BLaER1 (cell line): ENCODE measurements around the gene TIAM2.

Experiments used
- H3K27ac ChIP-seq: shearing (Covaris generic); formaldehyde crosslinking; 2 replicates; pipeline ENCODE4 v1.8.1; 2022
- H3K27me3 ChIP-seq: shearing (Covaris generic); formaldehyde crosslinking; 2 replicates; pipeline ENCODE4 v1.8.1; 2022
- H3K36me3 ChIP-seq: shearing (Covaris generic); formaldehyde crosslinking; 2 replicates; pipeline ENCODE4 v1.8.1; 2022
- H3K4me1 ChIP-seq: shearing (Covaris generic); formaldehyde crosslinking; 2 replicates; pipeline ENCODE4 v1.8.1; 2022
- H3K4me2 ChIP-seq: shearing (Covaris generic); formaldehyde crosslinking; 2 replicates; pipeline ENCODE4 v1.8.1; 2022
- H3K4me3 ChIP-seq: shearing (Covaris generic); formaldehyde crosslinking; 2 replicates; pipeline ENCODE4 v1.8.1; 2022
- H3K9ac ChIP-seq: shearing (Covaris generic); formaldehyde crosslinking; 2 replicates; pipeline ENCODE4 v1.8.1; 2022
- H3K9me3 ChIP-seq: shearing (Covaris generic); formaldehyde crosslinking; 2 replicates; pipeline ENCODE4 v1.8.1; 2022
- H4K20me1 ChIP-seq: shearing (Covaris generic); formaldehyde crosslinking; 2 replicates; pipeline ENCODE4 v1.8.1; 2022
- Cebpa-rat ChIP-seq: shearing (Covaris generic); IDR thresholded peaks from 2 replicates; pipeline ENCODE4 v1.8.1; 2022

Gene TIAM2

DNA sequence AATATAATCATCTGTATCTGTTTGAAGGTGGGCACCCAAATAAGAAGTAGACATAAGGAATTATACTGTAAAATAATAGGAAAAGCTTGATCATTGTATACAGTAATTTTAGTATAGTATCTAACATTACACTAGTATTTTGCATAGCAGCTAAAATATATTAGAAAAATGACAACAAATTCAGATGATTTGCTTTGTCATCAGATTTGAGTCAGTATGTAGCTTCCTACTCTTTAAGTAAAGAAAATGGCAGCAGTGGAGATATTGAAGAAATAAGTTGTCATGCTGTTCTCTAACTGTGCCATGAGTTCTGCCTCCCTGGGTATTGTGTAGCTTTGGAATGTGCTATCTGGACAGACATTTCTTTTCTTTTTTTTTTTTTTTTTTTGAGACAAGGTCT is 74.4 kb downstream of the TIAM2 start:
- Histone ChIP-seq H3K27me3 (no peaks in the 10 kb centered on the region), H3K27ac (no peak overlapping the region), H3K4me2 (no peak overlapping the region), H3K36me3 (no peaks in the 10 kb centered on the region), H4K20me1 (no peaks in the 10 kb centered on the region), H3K4me3 (no peak overlapping the region), H3K9me3 (no peaks in the 10 kb centered on the region), H3K4me1 (peaks cover 22% of the 10 kb centered on the region), H3K9ac (no peak overlapping the region)
- no peak for TF ChIP-seq Cebpa-rat

DNA sequence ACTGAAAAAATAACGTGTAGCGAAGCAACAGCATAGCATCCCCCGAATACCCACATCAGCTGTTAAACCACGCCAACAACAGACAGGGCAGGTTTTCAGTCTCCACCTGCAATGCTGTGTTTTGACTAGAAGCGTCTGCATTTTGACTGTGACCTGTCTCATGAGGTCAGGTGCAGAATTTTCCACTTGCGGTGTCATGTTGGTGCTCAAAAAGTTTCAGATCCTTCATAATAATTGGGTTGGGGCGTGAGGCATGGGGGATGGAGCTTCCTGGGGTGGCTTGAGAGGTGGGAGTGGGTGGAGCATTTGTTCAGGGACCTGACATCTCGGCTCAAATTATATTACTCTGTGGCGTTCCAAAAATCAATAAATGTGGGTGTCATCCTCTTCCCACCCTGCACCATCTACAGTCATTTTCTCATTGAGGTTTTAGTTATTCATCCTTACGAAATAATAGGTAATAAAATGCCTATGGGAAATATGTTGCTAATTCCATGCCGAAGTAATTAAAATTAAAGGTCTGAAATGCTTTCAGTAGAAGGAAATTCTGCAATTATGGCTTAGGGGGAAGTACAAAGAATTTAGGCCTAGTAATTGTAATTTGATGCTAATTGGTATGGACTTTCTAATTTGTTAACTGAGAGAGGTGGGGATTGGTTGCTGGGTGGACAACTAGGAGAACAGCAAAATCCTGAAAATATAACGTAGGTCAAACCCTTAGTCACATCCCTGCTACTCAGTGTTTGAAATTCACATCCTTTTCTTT is 81.0 kb downstream of the TIAM2 start:
- Histone ChIP-seq H3K4me2 (no peak overlapping the region), H3K4me3 (no peak overlapping the region), H3K27me3 (no peaks in the 10 kb centered on the region), H4K20me1 (no peaks in the 10 kb centered on the region), H3K27ac (no peak overlapping the region), H3K9ac (no peak overlapping the region), H3K4me1 (peaks cover 18% of the 10 kb centered on the region), H3K36me3 (no peaks in the 10 kb centered on the region), H3K9me3 (no peaks in the 10 kb centered on the region)
- TF ChIP-seq Cebpa-rat, result no peak

DNA sequence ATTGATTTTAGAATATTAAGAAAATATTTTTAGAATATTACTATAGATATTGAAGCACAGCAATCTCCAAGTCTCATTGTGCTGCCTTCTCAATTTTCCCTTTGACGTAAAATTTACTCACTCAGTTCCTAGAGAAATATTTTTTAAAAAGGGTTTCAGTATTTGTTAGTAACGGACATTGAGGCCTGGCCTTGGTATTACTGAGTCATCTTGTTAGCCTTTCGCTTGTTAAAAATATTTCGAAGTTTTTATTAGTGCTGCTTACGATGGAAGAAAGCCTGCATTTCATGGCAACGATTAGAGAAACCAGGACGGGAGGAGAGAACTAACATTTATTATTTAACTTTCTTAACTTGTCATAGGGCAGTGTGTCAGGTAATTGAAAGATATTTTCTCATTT is 82.2 kb downstream of the TIAM2 start:
- Histone ChIP-seq H3K27ac (no peak overlapping the region), H3K4me1 (peaks cover 18% of the 10 kb centered on the region), H4K20me1 (no peaks in the 10 kb centered on the region), H3K36me3 (no peaks in the 10 kb centered on the region), H3K4me3 (no peak overlapping the region), H3K9ac (no peak overlapping the region), H3K4me2 (no peak overlapping the region), H3K9me3 (no peaks in the 10 kb centered on the region), H3K27me3 (no peaks in the 10 kb centered on the region)
- no peak for TF ChIP-seq Cebpa-rat

DNA sequence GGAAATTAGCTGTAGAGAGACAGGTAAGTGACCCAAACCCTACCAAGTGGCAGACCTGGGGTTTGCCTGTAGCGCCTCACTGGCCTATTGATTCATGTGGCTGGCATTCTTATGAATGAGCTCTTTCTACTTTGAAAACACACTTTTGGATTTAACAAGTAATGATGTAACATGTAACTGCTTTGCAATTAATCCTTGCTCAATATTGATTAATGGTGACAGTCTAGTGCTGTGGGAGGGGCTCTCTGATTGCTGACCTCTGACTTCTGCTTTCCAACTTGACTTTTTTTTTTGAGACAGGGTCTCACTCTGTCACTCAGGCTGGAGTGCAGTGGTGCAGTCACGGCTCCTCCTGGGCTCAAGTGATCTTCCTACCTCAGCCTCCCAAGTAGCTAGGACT is 82.7 kb downstream of the TIAM2 start:
- peak overlapping the region; percentile 55 for H3K4me2 ChIP-seq

DNA sequence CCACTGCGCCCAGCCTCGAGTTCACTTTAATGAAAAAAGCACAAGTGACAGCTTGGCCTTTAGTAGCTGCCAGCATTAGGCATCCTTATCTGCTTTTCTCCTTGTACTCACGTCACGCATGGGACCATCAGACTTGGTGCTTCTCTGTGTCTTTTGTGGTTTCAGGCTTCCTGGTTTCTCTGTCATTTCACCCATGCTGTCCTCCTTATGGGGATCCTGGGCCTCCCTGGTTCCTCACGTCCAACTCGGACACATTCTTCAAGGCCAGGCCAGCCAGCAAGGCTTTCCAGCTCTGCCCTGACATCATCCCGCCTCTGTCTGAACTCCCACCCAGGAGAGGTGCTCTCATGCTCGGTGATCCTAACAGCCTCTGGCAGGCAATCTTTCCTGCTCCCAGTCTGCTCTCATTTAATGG is 83.2 kb downstream of the TIAM2 start:
- Histone ChIP-seq H3K9ac (no peak overlapping the region), H3K9me3 (no peaks in the 10 kb centered on the region), H3K4me1 (peaks cover 18% of the 10 kb centered on the region), H3K27ac (no peak overlapping the region), H3K27me3 (no peaks in the 10 kb centered on the region), H3K4me3 (no peak overlapping the region), H3K36me3 (no peaks in the 10 kb centered on the region), H3K4me2 (peak overlapping the region; percentile 55), H4K20me1 (no peaks in the 10 kb centered on the region)
- TF ChIP-seq Cebpa-rat, result no peak

More for the DNA sequence above, 82.7 kb downstream of the TIAM2 start:
- H3K4me3 ChIP-seq, result no peak overlapping the region
- peaks cover 18% of the 10 kb centered on the region for H3K4me1 ChIP-seq
- no peak for TF ChIP-seq Cebpa-rat
- no peaks in the 10 kb centered on the region for H3K9me3 ChIP-seq
- H3K27me3 ChIP-seq, result no peaks in the 10 kb centered on the region
- H3K36me3 ChIP-seq, result no peaks in the 10 kb centered on the region
- H4K20me1 ChIP-seq, result no peaks in the 10 kb centered on the region
- H3K27ac ChIP-seq, result no peak overlapping the region
- no peak overlapping the region for H3K9ac ChIP-seq

DNA sequence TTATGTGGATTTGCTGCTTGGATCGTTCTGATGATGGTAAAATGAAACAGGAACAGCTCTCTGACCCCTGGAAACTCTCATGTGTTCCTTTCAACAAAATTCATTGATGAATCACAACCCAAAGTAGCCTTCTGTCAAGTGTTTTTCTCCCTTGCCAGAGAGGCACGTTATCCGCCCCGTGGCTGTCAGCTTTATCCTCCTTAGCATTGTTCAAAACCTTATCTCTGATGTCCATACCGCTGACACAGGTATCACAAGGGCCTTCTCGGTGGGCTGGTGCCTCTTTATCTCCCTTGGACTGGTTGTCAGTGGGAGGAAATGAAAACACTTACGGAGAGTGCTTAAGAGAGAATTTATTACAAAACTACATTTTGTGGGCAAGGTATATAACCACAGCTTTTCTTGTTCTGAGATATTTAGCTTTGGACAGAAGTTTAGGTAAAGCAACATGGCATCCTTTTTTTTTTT is 84.9 kb downstream of the TIAM2 start:
- no peak overlapping the region for H3K4me3 ChIP-seq
- H3K36me3 ChIP-seq, result no peaks in the 10 kb centered on the region
- no peak overlapping the region for H3K9ac ChIP-seq
- H3K9me3 ChIP-seq, result no peaks in the 10 kb centered on the region
- no peaks in the 10 kb centered on the region for H4K20me1 ChIP-seq
- H3K4me1 ChIP-seq, result peaks cover 18% of the 10 kb centered on the region
- no peak for TF ChIP-seq Cebpa-rat
- no peak overlapping the region for H3K27ac ChIP-seq
- no peak overlapping the region for H3K4me2 ChIP-seq
- H3K27me3 ChIP-seq, result no peaks in the 10 kb centered on the region

DNA sequence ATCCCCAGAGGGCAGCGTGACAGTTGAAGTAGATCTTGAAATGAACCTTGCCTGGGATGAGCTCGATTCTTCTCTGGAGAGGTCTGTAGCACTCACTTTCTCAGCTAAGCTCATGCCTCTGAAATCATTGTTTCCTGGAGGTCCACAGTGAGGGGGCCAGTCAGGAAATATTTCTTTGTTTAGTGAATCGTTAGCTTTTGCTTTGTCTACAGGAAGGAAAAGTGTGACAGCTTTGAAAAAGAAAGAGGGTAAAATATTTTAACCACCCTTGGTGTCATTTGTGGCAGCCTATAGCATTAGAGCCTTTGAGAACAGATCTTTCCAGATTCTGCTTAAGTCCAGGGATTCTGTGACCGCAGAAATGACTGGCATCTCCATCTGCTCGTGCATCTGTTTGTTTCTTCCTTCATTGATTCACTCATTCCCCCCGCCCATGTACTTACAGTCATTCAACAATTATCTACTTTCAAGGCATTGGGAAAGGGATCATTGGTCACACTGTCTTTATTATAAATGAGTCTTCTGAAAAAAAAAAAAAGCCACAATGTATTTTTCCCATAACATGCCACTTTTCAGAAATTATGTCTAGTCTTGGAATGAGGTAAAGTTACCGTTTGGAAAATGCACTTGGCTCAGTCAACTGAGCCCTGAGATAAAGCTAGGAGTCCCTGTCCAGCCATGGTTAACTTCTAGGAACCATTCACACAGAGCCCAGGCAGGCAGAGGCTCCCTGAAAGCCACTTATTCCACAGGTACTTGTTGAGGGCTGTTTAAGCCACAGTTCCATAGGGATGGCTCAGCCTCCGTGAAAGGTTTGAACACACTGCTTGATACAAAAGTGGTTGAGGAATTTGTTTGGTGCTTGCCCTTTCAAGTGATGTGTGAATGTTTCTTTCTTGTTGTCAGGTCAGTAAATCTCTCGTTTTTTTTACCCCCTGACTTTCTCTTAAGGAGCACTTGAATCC is 86.0 kb downstream of the TIAM2 start:
- Histone ChIP-seq H3K4me2 (no peak overlapping the region), H4K20me1 (no peaks in the 10 kb centered on the region), H3K36me3 (no peaks in the 10 kb centered on the region), H3K9ac (no peak overlapping the region), H3K9me3 (no peaks in the 10 kb centered on the region), H3K27ac (no peak overlapping the region), H3K4me3 (no peak overlapping the region), H3K27me3 (no peaks in the 10 kb centered on the region), H3K4me1 (peaks cover 18% of the 10 kb centered on the region)
- TF ChIP-seq Cebpa-rat, result no peak

DNA sequence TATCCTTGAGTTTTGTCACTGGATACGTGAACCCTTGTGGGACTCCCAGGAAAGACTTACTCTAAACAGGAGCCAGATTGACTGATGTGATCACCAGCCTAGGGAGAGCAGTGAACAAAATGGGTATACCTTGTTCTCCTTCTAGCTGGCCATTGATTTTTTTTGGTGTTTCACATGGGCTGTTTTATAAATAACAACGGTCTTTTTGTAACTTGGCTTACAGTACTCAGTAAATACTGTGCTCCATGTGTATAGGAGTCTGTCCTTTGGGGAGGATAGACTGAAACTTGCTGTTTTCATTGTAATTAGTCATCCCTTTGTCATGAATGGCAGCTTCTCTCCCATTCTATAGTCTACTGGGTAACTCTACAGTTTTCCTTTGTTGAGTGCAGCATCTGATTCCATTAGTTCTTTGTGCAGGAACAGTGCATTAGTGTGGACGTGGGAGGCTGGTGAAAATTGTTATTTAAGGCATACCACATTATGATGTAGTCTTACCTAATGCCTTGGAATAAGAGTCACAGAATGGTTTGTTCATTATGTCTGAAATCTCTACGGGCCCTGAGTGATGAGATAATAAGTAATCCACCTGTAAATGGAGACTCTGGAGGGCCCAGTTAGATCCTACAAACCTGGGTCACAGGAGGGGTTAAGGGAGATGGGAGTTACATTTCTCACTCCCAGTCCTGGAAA is 89.5 kb downstream of the TIAM2 start:
- no peaks in the 10 kb centered on the region for H3K9me3 ChIP-seq
- no peak for TF ChIP-seq Cebpa-rat
- no peaks in the 10 kb centered on the region for H4K20me1 ChIP-seq
- H3K27me3 ChIP-seq, result no peaks in the 10 kb centered on the region
- peaks cover 5% of the 10 kb centered on the region; the same call in 1 of the 2 replicates for H3K4me1 ChIP-seq
- H3K4me2 ChIP-seq, result no peak overlapping the region
- no peak overlapping the region for H3K27ac ChIP-seq
- no peak overlapping the region for H3K4me3 ChIP-seq
- H3K9ac ChIP-seq, result no peak overlapping the region
- no peaks in the 10 kb centered on the region for H3K36me3 ChIP-seq

DNA sequence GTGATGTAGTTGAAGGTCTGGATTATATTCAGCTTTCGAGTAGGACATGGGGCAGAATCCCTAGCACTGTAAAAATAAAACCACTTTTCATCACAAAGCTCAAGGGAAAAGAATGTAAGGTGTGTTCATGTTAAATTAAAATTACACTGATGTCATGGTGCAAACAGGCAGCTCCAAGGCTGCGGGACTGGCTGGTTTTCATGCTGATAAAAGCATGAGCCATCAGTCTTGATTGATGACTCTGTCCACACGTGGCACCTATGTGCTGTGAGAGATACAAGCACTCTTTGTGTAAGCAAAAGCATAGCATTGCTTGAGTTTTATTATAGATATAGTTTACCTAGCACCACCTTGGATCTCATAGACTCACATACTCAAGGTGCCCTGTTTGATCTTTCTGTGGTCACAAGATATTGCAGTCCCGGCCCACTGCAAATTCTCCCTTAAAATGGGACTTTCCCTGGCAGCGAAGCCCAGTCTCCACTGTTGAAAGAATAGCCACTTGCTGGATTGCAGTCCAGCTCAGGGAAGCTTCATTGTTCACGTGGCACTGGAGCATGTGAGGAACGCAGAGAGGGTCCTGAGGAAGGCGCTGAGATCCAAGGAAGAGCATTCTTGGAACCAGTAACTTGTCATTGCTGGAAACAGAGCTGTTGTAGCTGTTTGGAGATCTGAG is 90.6 kb downstream of the TIAM2 start:
- H3K9me3 ChIP-seq, result no peaks in the 10 kb centered on the region
- no peaks in the 10 kb centered on the region for H3K27me3 ChIP-seq
- no peaks in the 10 kb centered on the region for H3K36me3 ChIP-seq
- peaks cover 3% of the 10 kb centered on the region; the same call in 1 of the 2 replicates for H3K4me1 ChIP-seq
- no peaks in the 10 kb centered on the region for H4K20me1 ChIP-seq
- no peak overlapping the region for H3K27ac ChIP-seq
- H3K4me2 ChIP-seq, result no peak overlapping the region
- no peak for TF ChIP-seq Cebpa-rat
- no peak overlapping the region for H3K4me3 ChIP-seq
- no peak overlapping the region for H3K9ac ChIP-seq
